ENCODE measurements around the gene DCANP1.

DNA sequence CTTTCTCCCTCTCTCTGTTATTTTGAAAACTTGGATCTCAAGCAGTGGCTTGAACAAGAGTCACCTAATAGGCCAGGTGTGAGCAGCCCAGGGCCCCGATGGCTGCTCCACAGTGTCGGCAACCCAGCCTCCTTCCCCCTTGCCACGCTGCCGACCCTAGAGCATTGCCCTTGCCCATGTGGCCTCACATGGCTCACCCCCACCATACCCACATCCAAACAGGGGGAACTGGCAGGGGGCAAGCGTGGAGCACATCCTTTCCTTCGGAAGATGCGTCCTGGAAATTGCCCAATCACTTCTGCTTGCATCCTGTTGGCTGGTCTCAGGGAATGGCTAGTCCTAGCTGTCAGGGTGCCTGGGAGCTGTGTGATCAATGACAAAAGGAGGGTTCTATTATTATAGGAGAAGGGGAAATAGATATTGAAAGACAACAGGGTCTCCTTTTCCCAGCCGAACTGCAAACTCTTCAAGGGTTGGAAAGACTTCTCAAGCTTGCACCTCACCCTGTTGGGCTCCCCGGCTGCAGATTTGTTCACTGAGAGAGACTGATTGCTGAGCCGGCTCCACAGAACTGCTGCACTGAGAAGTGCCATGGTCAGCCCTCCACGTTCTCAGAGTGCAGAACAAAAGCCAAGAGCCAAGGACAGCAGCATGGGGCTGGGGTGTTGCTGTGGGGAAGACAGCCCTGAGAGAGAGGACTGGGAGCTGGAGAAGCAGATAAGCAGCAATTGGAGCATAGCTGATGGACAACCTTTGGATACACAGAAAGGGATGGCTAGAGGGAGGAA is 13.3 kb upstream of the DCANP1 start:
- TF ChIP-seq, protein P1, sequence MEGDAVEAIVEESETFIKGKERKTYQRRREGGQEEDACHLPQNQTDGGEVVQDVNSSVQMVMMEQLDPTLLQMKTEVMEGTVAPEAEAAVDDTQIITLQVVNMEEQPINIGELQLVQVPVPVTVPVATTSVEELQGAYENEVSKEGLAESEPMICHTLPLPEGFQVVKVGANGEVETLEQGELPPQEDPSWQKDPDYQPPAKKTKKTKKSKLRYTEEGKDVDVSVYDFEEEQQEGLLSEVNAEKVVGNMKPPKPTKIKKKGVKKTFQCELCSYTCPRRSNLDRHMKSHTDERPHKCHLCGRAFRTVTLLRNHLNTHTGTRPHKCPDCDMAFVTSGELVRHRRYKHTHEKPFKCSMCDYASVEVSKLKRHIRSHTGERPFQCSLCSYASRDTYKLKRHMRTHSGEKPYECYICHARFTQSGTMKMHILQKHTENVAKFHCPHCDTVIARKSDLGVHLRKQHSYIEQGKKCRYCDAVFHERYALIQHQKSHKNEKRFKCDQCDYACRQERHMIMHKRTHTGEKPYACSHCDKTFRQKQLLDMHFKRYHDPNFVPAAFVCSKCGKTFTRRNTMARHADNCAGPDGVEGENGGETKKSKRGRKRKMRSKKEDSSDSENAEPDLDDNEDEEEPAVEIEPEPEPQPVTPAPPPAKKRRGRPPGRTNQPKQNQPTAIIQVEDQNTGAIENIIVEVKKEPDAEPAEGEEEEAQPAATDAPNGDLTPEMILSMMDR (IDR thresholded peaks at IDR 0.05 in 4 of 5, conservative IDR thresholded peaks at IDR 0.05 in 1 of 5), result no peak
- no peak for TF ChIP-seq POLR2A (IDR thresholded peaks at IDR 0.05)
